Osteoblast (primary cell): ENCODE measurements around the gene CAPN11. TPM values are rescaled to one million over a fixed set of nuclear protein-coding genes. Genes with fewer than 3 reads are reported as not detected.

Source experiments
- DNase-seq: peaks from one replicate; pipeline ENCODE4 v3.0.0; 2011; ENCODE audit warnings: low spot score, mixed read lengths; ENCODE audit not compliant: insufficient read length; ENCODE audit errors: missing footprints
- H2AFZ ChIP-seq: 2 replicates; pipeline ENCODE4 v1.6.0; 2011; ENCODE audit warnings: mild to moderate bottlenecking, low read length
- H3K27ac ChIP-seq: 2 replicates; pipeline ENCODE4 v1.5.1; 2011; ENCODE audit warnings: mild to moderate bottlenecking, low read depth, low read length, moderate library complexity
- H3K27me3 ChIP-seq: 2 replicates; pipeline ENCODE4 v1.6.0; 2012; ENCODE audit warnings: mild to moderate bottlenecking, control low read depth, inconsistent platforms, low read length, moderate library complexity; ENCODE audit not compliant: insufficient read depth
- H3K36me3 ChIP-seq: 2 replicates; pipeline ENCODE4 v1.5.1; 2011; ENCODE audit warnings: mild to moderate bottlenecking, low read length, control low read depth, moderate library complexity; ENCODE audit not compliant: insufficient read depth
- H3K4me1 ChIP-seq: 2 replicates; pipeline ENCODE4 v1.5.1; 2011; ENCODE audit warnings: mild to moderate bottlenecking, low read length, control low read depth, moderate library complexity; ENCODE audit not compliant: insufficient read depth
- H3K4me2 ChIP-seq: 2 replicates; pipeline ENCODE4 v1.6.0; 2011; ENCODE audit warnings: mild to moderate bottlenecking, low read length; ENCODE audit not compliant: insufficient read depth
- H3K4me3 ChIP-seq: fragments of 200-600 bp; sonication (generic); 3 replicates; pipeline ENCODE4 v1.5.1; 2012; ENCODE audit warnings: mild to moderate bottlenecking, low read length, inconsistent platforms; ENCODE audit not compliant: insufficient read depth
- H3K79me2 ChIP-seq: 2 replicates; pipeline ENCODE4 v1.6.0; 2012; ENCODE audit warnings: mild to moderate bottlenecking, low read length, control low read depth, inconsistent platforms; ENCODE audit not compliant: insufficient read depth
- H3K9me3 ChIP-seq: 2 replicates; pipeline ENCODE4 v1.5.1; 2011; ENCODE audit warnings: low read depth, low read length, control low read depth
- H4K20me1 ChIP-seq: 2 replicates; pipeline ENCODE4 v1.6.0; 2012; ENCODE audit warnings: mild to moderate bottlenecking, low read length, control low read depth; ENCODE audit not compliant: insufficient read depth
- CTCF ChIP-seq: IDR thresholded peaks from 2 replicates; pipeline ENCODE4 v1.5.1; 2011; ENCODE audit warnings: mild to moderate bottlenecking, low read depth, low read length, moderate library complexity; ENCODE audit errors: extremely low read depth
- small RNA-seq: library from RNA; depleted of rRNA; stranded (forward); fragments of <200 nt; gene quantifications from one replicate; pipeline ENCODE3, GENCODE V24; 2012
- total RNA-seq: library from RNA; depleted of rRNA; stranded (reverse); fragments of >200 nt; gene quantifications from 2 replicates; pipeline ENCODE4 v1.2.3, GENCODE V29; 2012

Gene CAPN11
- total RNA-seq, 1 donor: not detected

- TF ChIP-seq CTCF: no peak
- Histone ChIP-seq H3K9me3 (no peaks in the 10 kb centered on the region), H2AFZ (peak overlapping the region; percentile 60), H3K79me2 (no peaks in the 10 kb centered on the region), H3K27ac (peak overlapping the region; percentile 50), H4K20me1 (no peaks in the 10 kb centered on the region), H3K4me2 (no peak overlapping the region), H3K4me3 (no peak overlapping the region), H3K4me1 (peaks cover 37% of the 10 kb centered on the region), H3K36me3 (peaks cover 8% of the 10 kb centered on the region), H3K27me3 (no peaks in the 10 kb centered on the region)
- peak; percentile 44 for DNase-seq
Observed at GRCh38 chr6:44232676-44233566, 74.3 kb downstream of the CAPN11 start.

- H3K36me3 ChIP-seq: peaks cover 8% of the 10 kb centered on the region
- no peak for TF ChIP-seq CTCF
- H3K27me3 ChIP-seq: no peaks in the 10 kb centered on the region
- peak overlapping the region; percentile 50 for H3K27ac ChIP-seq
- H3K4me2 ChIP-seq: peak overlapping the region; percentile 27
- H3K9me3 ChIP-seq: no peaks in the 10 kb centered on the region
- no peaks in the 10 kb centered on the region for H3K79me2 ChIP-seq
- H3K4me3 ChIP-seq: no peak overlapping the region
- no peak for DNase-seq
- no peaks in the 10 kb centered on the region for H4K20me1 ChIP-seq
- H3K4me1 ChIP-seq: peaks cover 41% of the 10 kb centered on the region
- peak overlapping the region; percentile 60 for H2AFZ ChIP-seq
Observed at GRCh38 chr6:44233567-44234100, 75.0 kb downstream of the CAPN11 start.

Small RNA genes within 50 kb of the gene (small RNA-seq; reads per million reads assigned to genes)
- gene RN7SL811P: not detected

Other genes with a start within 250 kb of the CAPN11 start
- gene MRPL14, start 31.4 kb upstream of the CAPN11 start, total RNA-seq: 47.7 and 49.9 TPM in 2 replicates
- 32.7 and 36.6 TPM in 2 replicates for gene TMEM63B, start 31.3 kb upstream of the CAPN11 start, total RNA-seq
- not detected in 2 replicates for gene MYMX, start 58.1 kb downstream of the CAPN11 start, total RNA-seq
- 8.0 and 10.0 TPM in 2 replicates for gene SLC29A1, start 64.8 kb downstream of the CAPN11 start, total RNA-seq
- 676 and 702 TPM in 2 replicates for gene HSP90AB1, start 88.3 kb downstream of the CAPN11 start, total RNA-seq
- 86.0 and 94.1 TPM in 2 replicates for gene SLC35B2, start 98.7 kb downstream of the CAPN11 start, total RNA-seq
- 3.2 and 4.7 TPM in 2 replicates for gene NFKBIE, start 106.7 kb downstream of the CAPN11 start, total RNA-seq
- not detected in 2 replicates for gene TMEM151B, start 111.6 kb downstream of the CAPN11 start, total RNA-seq
- gene AARS2, start 154.5 kb downstream of the CAPN11 start, total RNA-seq: 6.2 and 6.5 TPM in 2 replicates
- not detected in 2 replicates for gene SPATS1, start 183.8 kb downstream of the CAPN11 start, total RNA-seq
- 21.8 and 22.8 TPM in 2 replicates for gene CDC5L, start 228.9 kb downstream of the CAPN11 start, total RNA-seq